Measurements from ENCODE around the gene CHCHD6. TPM values are rescaled to one million over a fixed set of nuclear protein-coding genes. Genes with fewer than 3 reads are reported as not detected.

Gene CHCHD6
- total RNA-seq, 1 donor from 2014 or later = 6.7 TPM

- DNase-seq (ENCODE audit: low read depth in 2 of 2) = no peak
Observed at GRCh38 chr3:126704494-126705214, 614 bp downstream of the CHCHD6 start.

- no peak for DNase-seq (ENCODE audit: low read depth in 2 of 2)
Observed at GRCh38 chr3:126706631-126707030, 2.6 kb downstream of the CHCHD6 start.

GRCh38 chr3:126711121-126711760 lies 7.2 kb downstream of the CHCHD6 start:
- DNase-seq (ENCODE audit: low read depth in 2 of 2) = no peak

GRCh38 chr3:126713199-126713598 lies 9.2 kb downstream of the CHCHD6 start:
- no peak for DNase-seq (ENCODE audit: low read depth in 2 of 2)

- DNase-seq (ENCODE audit: low read depth in 2 of 2) = no peak
Observed at GRCh38 chr3:126714276-126714900, 10.3 kb downstream of the CHCHD6 start.

- DNase-seq (ENCODE audit: low read depth in 2 of 2) = no peak
Observed at GRCh38 chr3:126714921-126715320, 10.9 kb downstream of the CHCHD6 start.

GRCh38 chr3:126715432-126715831 lies 11.4 kb downstream of the CHCHD6 start:
- DNase-seq (ENCODE audit: low read depth in 2 of 2) = no peak

- DNase-seq (ENCODE audit: low read depth in 2 of 2) = no peak
Observed at GRCh38 chr3:126716057-126716456, 12.0 kb downstream of the CHCHD6 start.

- no peak for DNase-seq (ENCODE audit: low read depth in 2 of 2)
Observed at GRCh38 chr3:126718561-126719445, 14.8 kb downstream of the CHCHD6 start.

GRCh38 chr3:126720596-126720995 lies 16.6 kb downstream of the CHCHD6 start:
- no peak for DNase-seq (ENCODE audit: low read depth in 2 of 2)

- no peak for DNase-seq (ENCODE audit: low read depth in 2 of 2)
Observed at GRCh38 chr3:126721246-126721645, 17.2 kb downstream of the CHCHD6 start.

- no peak for DNase-seq (ENCODE audit: low read depth in 2 of 2)
Observed at GRCh38 chr3:126723237-126723636, 19.2 kb downstream of the CHCHD6 start.

- DNase-seq (ENCODE audit: low read depth in 2 of 2) = no peak
Observed at GRCh38 chr3:126723801-126724200, 19.8 kb downstream of the CHCHD6 start.

GRCh38 chr3:126728680-126729079 lies 24.6 kb downstream of the CHCHD6 start:
- no peak for DNase-seq (ENCODE audit: low read depth in 2 of 2)

GRCh38 chr3:126730376-126730775 lies 26.3 kb downstream of the CHCHD6 start:
- DNase-seq (ENCODE audit: low read depth in 2 of 2) = no peak

- DNase-seq (ENCODE audit: low read depth in 2 of 2) = no peak
Observed at GRCh38 chr3:126731044-126731443, 27.0 kb downstream of the CHCHD6 start.

- no peak for DNase-seq (ENCODE audit: low read depth in 2 of 2)
Observed at GRCh38 chr3:126732281-126733060, 28.4 kb downstream of the CHCHD6 start.

- DNase-seq (ENCODE audit: low read depth in 2 of 2) = no peak
Observed at GRCh38 chr3:126733061-126733430, 29.0 kb downstream of the CHCHD6 start.

GRCh38 chr3:126734106-126734723 lies 30.2 kb downstream of the CHCHD6 start:
- DNase-seq (ENCODE audit: low read depth in 2 of 2) = no peak

- no peak for DNase-seq (ENCODE audit: low read depth in 2 of 2)
Observed at GRCh38 chr3:126737527-126737926, 33.5 kb downstream of the CHCHD6 start.

- DNase-seq (ENCODE audit: low read depth in 2 of 2) = no peak
Observed at GRCh38 chr3:126742057-126742456, 38.0 kb downstream of the CHCHD6 start.

Data from dermis microvascular lymphatic vessel endothelial cell (primary cell).